K562 (cell line): ENCODE measurements around the gene CYP51A1. TPM values are rescaled to one million over a fixed set of nuclear protein-coding genes. Genes with fewer than 3 reads are reported as not detected.

Experiments used
- ARID4B ChIP-seq: sonication (generic); formaldehyde crosslinking; IDR thresholded peaks from 2 replicates; pipeline ENCODE4 v1.8.0; 2022; ENCODE audit warnings: mild to moderate bottlenecking, missing genetic modification reagents
- CBX2 ChIP-seq: fragments of 200-600 bp; sonication (generic); IDR thresholded peaks from one replicate; pipeline ENCODE4 v1.6.1; 2012; ENCODE audit warnings: mild to moderate bottlenecking, low read length, inconsistent platforms; ENCODE audit not compliant: insufficient read depth, poor library complexity, severe bottlenecking
- CCAR2 ChIP-seq: fragments of 200-400 bp; formaldehyde crosslinking; IDR thresholded peaks from 2 replicates; pipeline ENCODE4 v1.6.1; 2017; ENCODE audit warnings: mild to moderate bottlenecking, low read depth, low read length
- ESRRA ChIP-seq: fragments of 450-650 bp; IDR thresholded peaks from 2 replicates; pipeline ENCODE4 v1.6.1; 2014; ENCODE audit warnings: low read depth, mild to moderate bottlenecking, moderate library complexity, borderline replicate concordance
- FUS ChIP-seq: fragments of 200-400 bp; formaldehyde crosslinking; optimal IDR thresholded peaks from 2 replicates; pipeline ENCODE3; 2017; ENCODE audit warnings: low read depth, low read length
- GTF2F1 ChIP-seq: IDR thresholded peaks from 2 replicates; pipeline ENCODE4 v1.6.1; 2011; ENCODE audit warnings: low read depth, low read length, improper control_type of control experiment
- GTF3C2 ChIP-seq: IDR thresholded peaks from 3 replicates; pipeline ENCODE4 v1.6.1; 2011; ENCODE audit warnings: borderline replicate concordance, mild to moderate bottlenecking, moderate library complexity; ENCODE audit not compliant: insufficient read length; ENCODE audit errors: extremely low read depth
- HDAC8 ChIP-seq: fragments of 450-650 bp; IDR thresholded peaks from 2 replicates; pipeline ENCODE4 v1.6.1; 2016; ENCODE audit warnings: mild to moderate bottlenecking, missing genetic modification characterization, moderate library complexity, missing compliant biosample characterization
- ILK ChIP-seq: fragments of 450-650 bp; IDR thresholded peaks from 2 replicates; pipeline ENCODE4 v1.6.1; 2016; ENCODE audit warnings: missing genetic modification characterization, low read depth, mild to moderate bottlenecking, missing compliant biosample characterization, moderate library complexity, borderline replicate concordance
- NFE2 ChIP-seq: IDR thresholded peaks from 2 replicates; pipeline ENCODE4 v1.6.1; 2014; ENCODE audit warnings: antibody characterized with exemption, low read depth
- SAFB ChIP-seq: fragments of 200-400 bp; formaldehyde crosslinking; IDR thresholded peaks from 2 replicates; pipeline ENCODE4 v1.6.1; 2017; ENCODE audit warnings: low read depth, low read length, borderline replicate concordance
- SNAPC5 ChIP-seq: fragments of 250-450 bp; sonication (Bioruptor Pico); IDR thresholded peaks from 2 replicates; pipeline ENCODE4 v1.8.0; 2021; ENCODE audit warnings: moderate library complexity, mild to moderate bottlenecking, inconsistent platforms
- SRF ChIP-seq, 2 experiments: fragments of 250-450, 450-650 bp in 1 of 2; sonication (Bioruptor Pico) in 1 of 2; sonication (generic) in 1 of 2; formaldehyde crosslinking; IDR thresholded peaks; 2 replicates each; pipeline versions ENCODE4 v1.5.0 to v1.5.1; 2020 to 2022; ENCODE audit warnings: mild to moderate bottlenecking in 1 of 2, missing genetic modification reagents in 1 of 2
- ZBTB1 ChIP-seq: sonication (generic); formaldehyde crosslinking; IDR thresholded peaks from 2 replicates; pipeline ENCODE4 v1.8.1; 2023; ENCODE audit warnings: missing genetic modification reagents, low read depth, mild to moderate bottlenecking, borderline replicate concordance
- ZBTB2 ChIP-seq: fragments of 450-650 bp; IDR thresholded peaks from 2 replicates; pipeline ENCODE4 v1.6.1; 2016; ENCODE audit warnings: antibody characterized with exemption
- ZNF551 ChIP-seq: fragments of 250-450 bp; sonication (Bioruptor Pico); IDR thresholded peaks from 2 replicates; pipeline ENCODE4 v1.5.0; 2021; ENCODE audit warnings: mild to moderate bottlenecking, moderate library complexity
- ZNF57 ChIP-seq: fragments of 450-650 bp; formaldehyde crosslinking; IDR thresholded peaks from 2 replicates; pipeline ENCODE4 v1.4.0; 2020; ENCODE audit warnings: mild to moderate bottlenecking, moderate library complexity
- ZNF584 ChIP-seq: fragments of 200-800 bp; sonication (Bioruptor generic); IDR thresholded peaks from 2 replicates; pipeline ENCODE4 v1.6.1; 2016; ENCODE audit warnings: low read depth, mild to moderate bottlenecking, missing genetic modification characterization, missing compliant biosample characterization
- ZNF586 ChIP-seq: fragments of 450-650 bp; formaldehyde crosslinking; conservative IDR thresholded peaks from 2 replicates; pipeline ENCODE4 v1.4.0; 2020; ENCODE audit warnings: mild to moderate bottlenecking, moderate library complexity
- polyA plus RNA-seq, 8 experiments: library from polyadenylated mRNA; depleted of rRNA in 4 of 8; stranded (reverse) in 5 of 8; unstranded in 3 of 8; fragments of >200 nt; fragmentation: Nextera tagmentation in 2 of 8; fragmentation: Illumina TruSeq in 1 of 8; extraction: Ambion mirVana in 2 of 8; extraction: Trizol in 1 of 8; gene quantifications; 2 replicates each; pipeline versions ENCODE4 v1.2.1 to v1.2.3, GENCODE V29; 2011 to 2014; ENCODE audit warnings: inconsistent platforms in 1 of 8, missing spikeins in 1 of 8
- total RNA-seq, 7 experiments: library from RNA; depleted of rRNA in 6 of 7; stranded (reverse); fragments of >200 nt in 6 of 7; fragmentation: Illumina TruSeq in 2 of 7; extraction: Trizol in 2 of 7; gene quantifications; 2 replicates each; pipeline versions ENCODE4 v1.2.1 to v1.2.3, GENCODE V29; 2011 to 2021; ENCODE audit warnings: low replicate concordance in 1 of 7

The CYP51A1 gene
- total and polyA plus RNA-seq, 9 of the 15 experiments (the other 6 are each of a cell fraction or from before 2014, with no cell fraction given): 35.4 to 151 (median 80.3) TPM

GRCh38 chr7:92133737-92134270 is 473 bp downstream of the CYP51A1 start (continued):
- TF ChIP-seq GTF3C2 (no peak), ZNF584 (CRISPR knock-in tag) (no peak), NFE2 (no peak), ZNF586 (CRISPR knock-in tag) (no peak), ESRRA (peak; percentile 100; the same call in 1 of the 2 replicates), ARID4B (CRISPR knock-in tag) (0 out of 2 replicates have a peak, but pooled peaks have one; percentile 49), CBX2 (no peak), ZBTB1 (CRISPR knock-in tag) (peak; percentile 100), ZNF57 (no peak), ZNF551 (CRISPR knock-in tag) (no peak), ZBTB2 (peak; percentile 85), CCAR2 (no peak), SNAPC5 (CRISPR knock-in tag) (no peak), FUS (peak; percentile 87), SRF (CRISPR knock-in tag; IDR thresholded peaks at IDR 0.05) (peak in 1 of 2 experiments; percentile 47; a peak in 1 of 4 replicates), SAFB (peak; percentile 66; the same call in 1 of the 2 replicates), ILK (tag) (no peak), GTF2F1 (no peak), HDAC8 (no peak)
